NCI-H82 treated with DMSO at 0.1 percent for 48 hours (cell line): ENCODE measurements around the gene COQ5.

Experiments used
- DNase-seq: peaks from one replicate; lab custom pipeline; 2025; ENCODE audit not compliant: unreplicated experiment; lab: John Stamatoyannopoulos, UW

Gene COQ5

DNA sequence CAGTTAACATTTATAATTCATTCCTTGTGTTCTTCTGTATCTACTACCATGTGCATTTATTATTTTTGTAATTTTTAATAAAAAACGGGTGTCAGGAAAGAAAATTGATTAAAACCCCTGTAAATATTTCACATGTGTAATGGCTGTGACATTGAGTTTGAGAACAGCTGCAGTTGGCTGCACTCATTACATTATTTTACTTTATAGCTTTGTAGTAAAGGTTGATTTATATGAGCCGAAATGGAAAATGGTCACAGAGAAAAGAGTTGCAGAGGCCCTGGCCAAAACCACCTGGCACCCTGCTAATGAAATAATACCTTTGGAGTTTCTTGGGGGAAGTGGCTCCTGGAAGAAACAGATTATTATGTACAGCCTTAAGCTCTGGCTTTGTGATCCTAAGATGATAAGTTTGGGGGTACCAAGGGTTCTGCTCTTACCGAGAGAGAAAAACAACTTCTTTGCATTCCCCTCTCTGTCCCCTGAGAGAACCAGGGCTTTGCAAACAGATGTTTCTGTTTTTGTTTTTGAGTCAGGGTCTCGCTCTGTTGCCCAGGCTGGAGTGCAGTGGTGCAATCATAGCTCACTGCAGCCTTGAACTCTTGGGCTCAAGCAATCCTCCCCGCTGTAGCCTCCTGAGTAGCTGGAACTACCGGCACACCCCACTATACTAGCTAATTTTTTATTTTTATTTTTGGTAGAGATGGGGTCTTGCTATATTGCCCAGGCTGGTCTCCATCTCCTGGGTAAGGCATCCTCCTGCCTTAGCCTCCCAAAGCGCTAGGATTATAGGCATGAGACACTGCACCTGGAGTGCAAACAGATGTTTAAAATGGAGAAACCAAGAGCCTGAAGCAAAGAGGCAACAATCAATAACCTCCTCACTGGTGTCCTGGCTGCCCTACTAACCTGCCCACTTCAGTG lies 42.7 kb downstream of the COQ5 start:
- DNase-seq: peak; percentile 9

DNA sequence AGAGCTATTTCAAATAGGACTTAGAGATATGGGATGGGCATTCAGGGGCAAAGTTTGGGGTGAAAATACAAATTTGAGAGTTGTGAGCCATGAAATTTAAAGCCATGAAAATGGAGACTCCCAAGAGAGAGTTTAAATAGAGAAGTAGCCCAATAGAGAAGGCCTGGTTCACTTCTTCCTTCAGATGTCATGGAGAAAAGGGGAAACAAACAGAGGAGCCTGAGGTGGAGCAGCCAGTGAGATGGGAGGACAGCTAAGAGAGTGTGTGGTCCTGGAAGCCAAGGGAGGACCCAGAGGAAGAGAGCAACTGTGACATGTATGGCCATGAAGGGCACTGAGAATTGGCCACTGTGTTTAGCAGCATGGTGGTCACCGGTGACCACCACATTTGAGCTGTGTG lies 45.3 kb downstream of the COQ5 start:
- DNase-seq: no peak

DNA sequence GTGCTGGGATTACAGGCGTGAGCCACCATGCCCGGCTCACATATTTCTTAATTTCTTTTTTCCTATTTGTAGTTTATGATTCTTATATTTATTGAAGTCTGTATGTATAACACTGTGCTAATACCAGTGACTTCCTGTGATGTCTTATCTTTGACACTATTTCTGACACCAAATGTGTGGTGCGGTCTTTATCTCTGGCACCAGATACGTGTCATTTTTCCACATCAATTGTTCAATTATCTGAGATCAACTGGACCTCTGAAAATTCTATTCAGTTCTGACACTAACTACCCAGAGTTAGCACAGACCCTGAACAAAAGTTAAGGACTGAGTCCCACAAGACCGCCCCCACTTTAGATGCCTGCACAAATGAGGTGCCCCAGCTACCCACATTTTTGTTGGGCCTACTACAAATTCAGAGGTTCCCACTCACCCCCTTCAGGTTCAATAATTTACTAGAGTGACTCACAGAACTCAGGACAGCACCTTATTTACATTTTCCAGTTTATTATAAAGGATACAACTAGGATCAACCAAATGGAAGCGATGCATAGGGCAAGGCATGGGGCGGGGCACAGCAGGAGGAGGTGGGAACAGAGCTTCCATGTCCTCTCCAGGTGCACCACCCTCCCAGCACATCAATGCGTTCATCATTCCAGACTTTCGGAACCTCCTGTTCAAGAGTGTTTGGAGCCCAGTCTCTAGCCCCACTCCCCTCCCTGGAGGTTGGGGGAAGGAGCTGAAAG lies 47.8 kb downstream of the COQ5 start:
- DNase-seq: no peak

DNA sequence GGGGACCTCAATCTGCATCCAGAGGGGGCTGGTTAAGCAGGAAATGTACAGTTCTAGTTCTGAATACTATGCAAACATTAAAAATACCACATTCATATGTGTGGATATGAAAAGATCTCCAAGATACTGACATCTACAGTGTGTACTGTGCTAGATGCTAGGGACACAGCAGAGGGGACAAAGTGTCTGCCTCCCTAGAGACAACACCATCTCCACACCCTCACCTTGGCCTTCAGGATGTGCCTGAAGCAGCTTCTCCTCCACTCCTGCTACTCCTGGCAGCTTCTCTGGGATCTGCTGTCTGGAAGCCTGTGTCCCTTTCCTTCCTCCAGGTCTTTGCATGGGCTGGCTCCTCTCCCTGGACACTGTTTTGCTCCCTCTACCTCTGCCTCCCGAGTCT lies 48.7 kb downstream of the COQ5 start:
- no peak for DNase-seq

DNA sequence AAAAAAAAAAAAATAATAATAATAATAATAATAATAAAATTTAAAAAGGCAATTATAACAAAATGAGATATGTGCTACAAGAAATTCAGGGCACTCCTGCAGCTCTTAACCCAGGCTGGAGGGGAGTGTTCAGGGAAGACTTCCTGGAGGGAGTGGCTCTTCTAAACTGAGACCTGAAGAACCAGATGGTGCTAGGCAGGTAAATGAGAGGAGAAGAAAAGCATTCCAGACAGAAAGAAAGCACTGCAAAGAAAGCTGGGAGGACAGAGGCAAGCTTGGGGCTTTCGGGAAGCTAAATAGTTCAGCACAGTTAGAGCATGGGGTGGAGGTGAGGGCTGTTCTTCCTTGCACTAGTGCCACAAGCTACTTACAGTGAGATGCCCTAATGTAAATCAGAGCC lies 49.5 kb downstream of the COQ5 start:
- no peak for DNase-seq

DNA sequence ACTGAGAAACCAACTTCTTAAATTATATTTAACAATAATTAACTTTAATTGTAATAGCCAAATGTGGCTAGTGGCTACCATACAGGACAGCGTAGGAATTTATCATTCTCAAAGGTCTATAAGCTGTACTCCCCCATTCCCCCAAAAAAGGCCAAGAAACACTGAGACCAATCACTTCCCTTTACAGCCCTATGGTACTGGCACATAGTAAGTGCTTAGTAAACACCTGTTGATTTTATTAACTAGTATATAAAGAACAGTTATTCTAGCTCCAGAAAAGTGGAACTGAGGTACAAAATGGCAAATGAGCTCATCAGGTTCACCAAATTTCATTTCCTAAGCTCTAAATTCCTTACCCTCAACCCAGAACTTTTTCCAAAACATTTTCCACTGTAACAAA lies 53.3 kb downstream of the COQ5 start:
- no peak for DNase-seq

DNA sequence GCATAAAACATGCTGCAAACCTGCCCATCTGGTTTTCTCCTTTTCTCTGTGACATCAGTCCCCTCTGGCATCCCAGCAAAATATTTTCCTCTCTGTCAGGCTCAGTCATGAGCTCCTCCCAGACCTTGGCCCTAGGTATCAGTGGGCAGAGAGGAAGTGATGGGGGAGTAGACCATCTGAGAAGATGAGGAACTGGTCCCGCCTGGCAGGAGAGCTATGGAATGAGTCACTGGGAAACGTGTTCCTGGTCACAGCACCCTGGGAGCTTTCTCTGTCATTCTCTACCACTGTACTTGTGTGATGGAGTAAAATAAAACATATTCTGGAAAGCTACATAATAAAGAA lies 54.4 kb downstream of the COQ5 start:
- no peak for DNase-seq

DNA sequence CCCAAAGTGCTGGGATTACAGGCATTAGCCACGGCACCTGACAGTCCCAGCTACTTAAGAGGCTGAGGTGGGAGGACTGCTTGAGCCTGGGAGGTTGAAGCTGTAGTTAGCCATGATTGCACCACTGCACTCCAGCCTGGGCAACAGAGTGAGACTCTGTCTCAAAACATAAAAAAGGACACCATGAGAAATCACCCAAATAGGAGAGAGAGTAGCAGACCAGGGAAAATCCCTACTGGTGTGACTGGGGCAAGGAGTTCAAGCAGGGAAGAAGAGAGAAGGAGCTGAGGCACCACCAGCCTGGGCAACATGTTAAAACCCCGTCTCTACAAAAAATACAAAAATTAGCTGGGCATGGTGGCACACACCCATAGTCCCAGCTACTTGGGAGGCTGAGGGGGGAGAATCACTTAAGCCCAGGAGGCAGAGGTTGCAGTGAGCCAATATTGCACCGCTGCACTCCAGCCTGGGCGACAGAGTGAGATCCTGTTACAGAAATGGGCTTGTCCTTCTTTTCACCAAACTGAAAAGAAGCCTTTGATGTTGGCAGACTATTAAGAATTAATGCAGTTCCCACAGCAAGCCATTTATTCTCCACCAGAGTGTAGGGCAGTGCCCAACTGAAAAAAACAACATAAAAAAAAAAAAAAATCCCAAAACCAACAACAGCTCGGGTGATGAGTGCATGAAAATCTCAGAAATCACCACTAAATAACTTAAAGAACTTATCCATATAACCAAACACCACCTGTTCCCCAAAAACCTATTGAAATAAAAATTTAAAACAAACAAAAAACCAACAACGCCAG lies 54.9 kb downstream of the COQ5 start:
- no peak for DNase-seq

DNA sequence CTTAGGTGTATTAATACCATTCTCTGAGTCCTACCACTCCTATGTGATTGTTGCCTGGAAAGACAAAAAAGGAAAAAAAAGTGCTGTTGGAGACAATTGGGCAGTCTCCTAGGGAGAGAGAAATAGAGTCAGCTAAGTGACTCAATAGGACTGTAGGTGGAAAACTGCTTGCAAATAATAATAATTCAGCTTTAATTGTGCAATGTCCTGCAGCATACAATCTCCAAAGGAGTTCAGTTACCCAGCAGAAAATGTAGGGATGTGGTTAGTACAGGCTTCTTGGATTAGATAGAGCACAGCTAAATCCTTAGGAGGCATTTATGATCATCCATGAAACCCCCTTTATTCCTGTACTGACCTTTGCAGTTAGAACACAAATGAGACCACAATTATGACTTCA lies 56.4 kb downstream of the COQ5 start:
- no peak for DNase-seq

DNA sequence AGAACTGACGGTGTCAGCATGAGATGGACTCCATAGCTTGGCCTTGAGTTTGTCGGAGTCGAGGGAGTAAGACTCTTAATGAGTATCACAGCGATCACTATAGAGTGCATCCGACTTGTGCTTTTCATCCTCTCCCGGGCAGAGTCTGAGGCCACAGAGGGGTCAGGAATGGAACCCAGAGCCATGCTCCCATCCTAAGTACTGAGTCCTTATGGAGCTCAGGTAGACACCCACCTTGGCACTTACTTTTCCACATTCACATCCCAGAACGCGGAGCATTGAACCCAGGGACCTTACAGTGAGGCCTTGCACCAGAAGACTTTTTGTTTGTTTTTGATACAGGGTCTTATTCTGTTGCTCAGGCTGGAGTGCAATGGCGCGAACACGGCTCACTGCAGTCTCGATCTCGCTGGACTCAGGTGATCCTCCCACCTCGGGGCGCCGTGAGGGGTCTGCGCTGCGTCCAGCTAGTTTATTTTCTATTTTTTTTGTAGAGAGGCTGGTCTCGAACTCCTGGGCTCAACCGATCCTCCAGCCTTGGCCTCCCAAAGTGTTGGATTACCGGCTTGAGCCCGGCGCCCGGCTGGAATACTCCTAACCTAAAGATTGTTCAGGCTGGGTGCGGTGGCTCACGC lies 58.7 kb downstream of the COQ5 start:
- DNase-seq: no peak

DNA sequence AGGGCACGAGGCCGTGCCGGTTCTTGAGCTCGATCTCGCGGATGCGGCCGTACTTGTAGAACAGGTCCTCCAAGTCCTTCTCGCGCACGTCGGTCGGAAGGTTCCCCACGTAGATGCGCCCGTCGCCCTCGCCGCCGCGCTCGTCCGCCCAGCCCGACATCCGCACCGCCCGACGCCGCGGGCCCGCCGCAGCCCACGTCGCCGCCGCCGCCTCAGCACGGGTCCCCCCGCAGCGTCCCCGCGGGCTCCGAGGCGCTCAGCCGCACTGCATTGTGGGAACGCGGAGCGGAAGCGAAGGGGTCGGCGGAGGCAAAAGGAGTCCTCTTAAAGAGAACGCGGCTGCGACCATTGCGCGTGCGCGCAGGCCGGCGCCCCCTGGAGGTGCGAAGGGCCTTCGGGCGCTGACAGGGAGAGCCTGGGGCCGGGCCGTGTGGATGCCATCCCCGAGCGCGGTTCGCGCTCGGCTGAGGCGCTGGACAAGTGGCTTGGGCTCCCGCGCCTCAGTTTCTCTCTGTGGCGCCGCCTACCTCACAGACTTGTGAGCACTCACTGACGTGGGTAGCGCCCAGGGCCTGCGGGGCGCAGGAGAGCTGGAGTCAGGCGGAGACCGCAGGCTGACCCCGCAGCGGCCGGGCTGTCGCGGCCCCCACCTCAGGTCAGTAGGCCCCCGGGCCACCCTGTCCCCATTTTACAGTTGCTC lies 59.4 kb downstream of the COQ5 start, which contains the start of gene SRSF9:
TSS of gene SRSF9 (minus strand) at position 299 of the 700 bp plus-strand sequence. CDS start at position 160, 139 bp downstream.
- peak; percentile 83 for DNase-seq

DNA sequence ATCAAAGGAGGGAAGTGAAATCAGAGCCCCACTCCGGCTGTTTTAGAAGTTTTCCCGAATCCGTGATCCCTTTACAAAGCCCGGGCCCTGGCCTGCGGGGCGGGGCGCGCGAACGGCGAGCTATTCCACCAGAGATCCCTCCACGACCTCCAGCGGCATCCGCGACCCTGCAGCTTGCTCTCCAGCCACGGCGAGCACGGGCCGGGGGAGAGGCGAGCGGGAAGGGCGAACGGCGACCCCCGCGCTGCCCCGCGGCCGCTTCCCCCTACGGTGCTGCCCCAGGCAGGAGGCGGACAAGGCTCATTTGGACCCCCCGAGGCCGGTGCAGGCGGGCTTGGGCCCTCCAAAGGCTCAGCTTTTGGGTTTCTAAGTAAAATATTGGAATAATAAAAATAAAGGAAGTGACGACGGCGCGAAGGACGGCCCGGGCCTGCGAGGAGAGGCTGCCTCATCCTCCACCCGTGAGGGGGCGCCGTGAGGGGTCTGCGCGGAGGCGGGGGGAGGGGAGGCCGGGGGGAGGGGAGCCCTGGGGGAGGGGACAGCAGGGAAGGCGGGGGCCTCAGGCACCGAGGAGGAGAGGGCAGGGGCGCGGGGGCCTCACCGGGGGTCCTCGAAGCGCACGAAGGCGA lies 60.0 kb downstream of the COQ5 start:
- DNase-seq: no peak

DNA sequence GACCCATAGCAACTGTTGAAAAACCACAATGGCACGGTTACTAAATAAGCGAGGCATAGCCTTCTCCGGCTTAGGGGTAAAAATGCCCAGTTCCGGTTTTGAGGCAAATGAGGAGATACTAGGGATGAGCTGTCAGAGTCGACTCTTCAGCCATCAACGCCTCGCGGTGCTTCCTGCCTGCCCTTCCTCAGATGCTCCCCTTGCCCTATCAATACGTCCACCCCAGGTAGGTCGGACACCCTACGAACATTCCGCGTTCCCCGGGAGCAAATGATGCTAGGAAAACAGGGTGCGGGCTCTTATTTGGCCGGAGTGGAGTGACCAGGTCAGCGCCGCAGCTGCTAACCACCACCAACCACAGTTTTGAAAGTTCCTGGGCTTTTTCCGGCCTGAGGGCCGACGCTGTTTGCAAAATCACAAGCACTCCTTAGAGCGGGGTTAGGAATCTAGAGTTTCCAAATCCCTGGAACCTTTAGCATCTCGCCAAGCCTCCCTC lies 60.6 kb downstream of the COQ5 start:
- DNase-seq: no peak

DNA sequence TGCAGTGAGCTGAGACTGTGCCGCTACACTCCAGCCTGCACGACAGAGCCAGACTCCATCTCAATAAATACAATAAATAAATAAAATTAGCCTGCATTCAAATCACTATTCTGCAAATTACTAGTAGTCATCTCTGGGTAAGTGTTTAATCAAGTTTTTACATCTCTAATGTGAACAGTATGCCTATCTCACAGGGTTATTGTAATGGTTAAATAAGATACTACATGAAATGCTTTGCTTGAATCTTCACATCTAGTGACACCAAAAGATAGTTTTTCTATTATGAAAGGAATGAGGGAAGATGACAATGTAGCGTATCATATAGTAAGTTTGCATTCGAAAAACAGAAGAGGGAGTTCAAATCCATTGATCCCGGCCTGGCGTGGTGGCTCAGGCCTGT lies 61.5 kb downstream of the COQ5 start:
- DNase-seq: no peak

DNA sequence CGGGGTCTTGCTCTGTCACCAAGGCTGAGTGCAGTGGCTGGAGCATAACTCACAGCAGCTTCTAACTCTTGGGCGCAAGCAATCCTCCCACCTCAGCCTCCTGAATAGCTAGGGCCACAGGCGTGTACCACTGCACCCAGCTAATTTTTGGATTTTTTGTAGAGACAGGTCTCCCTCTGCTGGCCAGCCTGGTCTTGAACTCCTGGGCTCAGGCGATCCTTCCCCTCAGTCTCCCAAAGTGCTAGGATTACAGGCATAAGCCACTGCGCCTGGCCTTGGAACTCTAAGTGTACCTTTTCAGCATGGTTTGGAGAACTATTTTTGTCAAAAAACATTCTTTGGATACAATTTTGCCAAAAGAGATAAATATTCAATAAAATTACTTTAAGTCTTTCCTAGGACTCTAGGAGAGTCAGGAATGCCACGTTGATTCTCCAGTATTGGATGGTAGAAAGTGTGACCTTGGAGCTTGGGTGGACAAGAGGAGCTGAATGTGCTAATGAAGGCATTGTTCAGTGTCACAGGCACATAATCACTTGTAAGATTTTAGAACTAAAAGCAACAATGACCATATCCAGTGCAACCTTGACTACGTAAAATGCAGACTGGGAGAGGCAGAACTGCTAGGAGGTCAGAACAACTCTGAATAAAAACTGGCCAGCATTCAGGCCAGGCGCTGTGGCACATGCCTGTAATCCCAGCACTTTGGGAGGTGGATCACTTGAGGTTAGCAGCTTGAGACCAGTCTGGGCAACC lies 62.2 kb downstream of the COQ5 start:
- DNase-seq: peak; percentile 7

DNA sequence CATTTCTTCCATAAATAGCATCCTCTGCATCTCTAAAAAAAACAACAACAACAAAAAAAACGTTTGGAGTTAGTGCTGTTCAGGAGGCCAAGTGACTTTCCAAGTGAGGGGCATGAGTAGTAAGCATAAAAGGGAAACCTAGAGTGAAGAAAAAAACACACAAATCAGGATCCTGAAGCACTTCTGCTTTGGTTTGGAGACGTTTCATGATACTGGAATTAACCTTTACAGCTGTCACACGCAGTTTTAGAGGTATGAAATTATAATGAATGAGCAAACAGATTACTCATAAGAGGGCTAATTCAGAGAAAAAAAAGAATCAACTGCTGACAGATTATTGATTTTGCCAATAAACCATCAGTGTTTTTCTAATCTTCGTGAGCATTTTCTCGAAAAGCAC lies 63.2 kb downstream of the COQ5 start:
- no peak for DNase-seq

DNA sequence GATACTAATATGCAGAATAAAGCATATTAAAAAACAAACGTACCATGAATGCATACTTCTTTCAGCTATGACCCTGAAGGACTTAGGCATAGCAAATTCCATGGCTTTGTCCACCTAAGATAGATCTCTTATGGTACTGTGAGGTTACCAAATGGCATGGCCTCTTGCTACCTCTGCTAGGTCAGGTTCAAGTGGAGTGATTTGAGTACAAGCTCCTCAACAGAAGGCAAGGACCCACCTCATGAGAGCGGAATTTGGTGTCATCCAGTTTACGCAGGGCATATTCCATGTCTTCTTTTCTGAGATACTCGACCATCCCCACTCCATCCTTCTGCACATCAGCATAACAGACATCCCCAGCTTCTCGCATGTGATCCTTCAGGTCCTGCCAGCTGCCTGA lies 65.2 kb downstream of the COQ5 start:
- no peak for DNase-seq

DNA sequence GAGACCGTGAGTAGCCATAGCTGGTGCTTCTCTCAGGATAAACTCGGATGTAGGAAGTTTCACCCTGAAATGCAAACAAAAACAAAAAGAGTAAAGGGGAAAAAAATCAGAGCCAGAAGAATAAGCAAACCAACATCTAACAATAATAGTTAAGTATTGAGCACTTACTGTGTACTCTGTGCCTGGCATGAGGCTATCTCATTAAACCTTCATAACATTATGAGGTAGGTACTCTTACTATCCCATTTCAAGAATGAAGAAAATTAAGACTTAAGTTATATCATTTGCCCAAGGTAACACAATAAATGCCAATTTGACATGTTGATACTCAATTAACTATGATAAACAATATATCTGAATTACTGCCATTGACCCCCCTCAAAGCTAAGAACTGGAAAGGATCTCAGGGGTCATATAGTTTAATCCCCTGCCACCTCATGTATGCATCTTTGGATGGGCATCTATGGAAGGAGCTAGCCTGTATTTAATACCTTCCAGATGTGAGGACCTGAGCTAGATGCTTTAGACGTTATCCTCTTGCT lies 66.8 kb downstream of the COQ5 start:
- DNase-seq: no peak

DNA sequence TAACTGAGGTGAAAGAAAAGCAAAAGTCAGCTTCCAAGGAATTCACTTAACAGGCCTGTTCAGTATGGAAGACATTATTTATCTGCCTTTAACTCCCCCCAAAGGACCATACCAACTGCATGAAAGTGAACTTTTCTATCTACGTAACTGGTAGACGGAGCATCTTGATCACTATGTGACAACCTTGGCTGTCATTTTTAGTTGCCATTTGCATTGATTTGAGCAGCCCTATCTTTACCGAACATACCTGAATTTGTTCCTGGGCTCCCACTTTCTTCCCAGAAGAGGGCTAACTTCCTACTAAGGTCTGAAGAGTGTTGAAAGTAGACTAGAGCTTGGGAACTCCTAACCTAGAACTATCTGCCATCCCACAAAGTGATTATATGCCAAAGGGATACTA lies 68.8 kb downstream of the COQ5 start:
- DNase-seq: no peak
